Measurements from ENCODE around the gene SYT7. TPM values are rescaled to one million over a fixed set of nuclear protein-coding genes. Genes with fewer than 3 reads are reported as not detected.

The SYT7 gene
- total RNA-seq, 1 donor from 2014 or later: 0.39 TPM

GRCh38 chr11:61609000-61609979 is 28.4 kb upstream of the SYT7 start:
- DNase-seq (ENCODE audit: low read depth in 2 of 2): no peak

- DNase-seq (ENCODE audit: low read depth in 2 of 2): no peak
Measured at GRCh38 chr11:61607920-61608599, 27.2 kb upstream of the SYT7 start.

- DNase-seq (ENCODE audit: low read depth in 2 of 2): no peak
Measured at GRCh38 chr11:61607426-61607825, 26.6 kb upstream of the SYT7 start.

GRCh38 chr11:61603667-61604066 is 22.8 kb upstream of the SYT7 start:
- DNase-seq (ENCODE audit: low read depth in 2 of 2): no peak

- no peak for DNase-seq (ENCODE audit: low read depth in 2 of 2)
Measured at GRCh38 chr11:61602775-61603569, 22.1 kb upstream of the SYT7 start.

GRCh38 chr11:61601512-61601911 is 20.6 kb upstream of the SYT7 start:
- DNase-seq (ENCODE audit: low read depth in 2 of 2): no peak

- DNase-seq (ENCODE audit: low read depth in 2 of 2): no peak
Measured at GRCh38 chr11:61599968-61600710, 19.3 kb upstream of the SYT7 start.

GRCh38 chr11:61598886-61599868 is 18.3 kb upstream of the SYT7 start:
- DNase-seq (ENCODE audit: low read depth in 2 of 2): no peak

- DNase-seq (ENCODE audit: low read depth in 2 of 2): no peak
Measured at GRCh38 chr11:61598374-61598773, 17.5 kb upstream of the SYT7 start.

- no peak for DNase-seq (ENCODE audit: low read depth in 2 of 2)
Measured at GRCh38 chr11:61596990-61597389, 16.1 kb upstream of the SYT7 start.

GRCh38 chr11:61596542-61596941 is 15.7 kb upstream of the SYT7 start:
- no peak for DNase-seq (ENCODE audit: low read depth in 2 of 2)

- DNase-seq (ENCODE audit: low read depth in 2 of 2): no peak
Measured at GRCh38 chr11:61594907-61595257, 14.0 kb upstream of the SYT7 start.

GRCh38 chr11:61593151-61593550 is 12.3 kb upstream of the SYT7 start:
- DNase-seq (ENCODE audit: low read depth in 2 of 2): no peak

- DNase-seq (ENCODE audit: low read depth in 2 of 2): no peak
Measured at GRCh38 chr11:61592176-61592575, 11.3 kb upstream of the SYT7 start.

- no peak for DNase-seq (ENCODE audit: low read depth in 2 of 2)
Measured at GRCh38 chr11:61589961-61590360, 9.1 kb upstream of the SYT7 start.

GRCh38 chr11:61588728-61589191 is 7.9 kb upstream of the SYT7 start:
- no peak for DNase-seq (ENCODE audit: low read depth in 2 of 2)

- DNase-seq (ENCODE audit: low read depth in 2 of 2): peak in 1 of 2 donors; percentile 8
Measured at GRCh38 chr11:61587951-61588727, 7.3 kb upstream of the SYT7 start.

- no peak for DNase-seq (ENCODE audit: low read depth in 2 of 2)
Measured at GRCh38 chr11:61587541-61587941, 6.7 kb upstream of the SYT7 start.

- no peak for DNase-seq (ENCODE audit: low read depth in 2 of 2)
Measured at GRCh38 chr11:61586792-61587430, 6.0 kb upstream of the SYT7 start.

All from dermis microvascular lymphatic vessel endothelial cell (primary cell).